Activated naive CD8-positive, alpha-beta T cell (primary cell): ENCODE results near the gene TACSTD2.
"Not testable (repeated sequence)": the region's sequence is repeated elsewhere in the genome, so short reads cannot be mapped to it uniquely, and the experiment has no call there.

Experiments used
- H3K27ac Mint-ChIP-seq: one replicate; pipeline ENCODE4 v1.8.0; 2021; ENCODE audit warnings: mixed read lengths
- H3K27me3 Mint-ChIP-seq: one replicate; pipeline ENCODE4 v1.8.0; 2021; ENCODE audit warnings: mixed read lengths
- H3K36me3 Mint-ChIP-seq: one replicate; pipeline ENCODE4 v1.8.0; 2021; ENCODE audit warnings: mixed read lengths
- H3K4me1 Mint-ChIP-seq: one replicate; pipeline ENCODE4 v1.8.0; 2021; ENCODE audit warnings: low read depth, mixed read lengths
- H3K4me3 Mint-ChIP-seq: one replicate; pipeline ENCODE4 v1.8.0; 2021; ENCODE audit warnings: mild to moderate bottlenecking, mixed read lengths
- H3K9me3 Mint-ChIP-seq: one replicate; pipeline ENCODE4 v1.8.0; 2021; ENCODE audit warnings: low read depth, mixed read lengths

The TACSTD2 gene

GRCh38 chr1:58580186-58580585, 3.1 kb upstream of the TACSTD2 start:
- Mint-ChIP-seq H3K9me3 (no peaks in the 10 kb centered on the region), H3K4me1 (peaks cover 22% of the 10 kb centered on the region), H3K27me3 (peaks cover 34% of the 10 kb centered on the region), H3K36me3 (peaks cover 3% of the 10 kb centered on the region), H3K27ac (no peak overlapping the region), H3K4me3 (no peak overlapping the region)

DNA sequence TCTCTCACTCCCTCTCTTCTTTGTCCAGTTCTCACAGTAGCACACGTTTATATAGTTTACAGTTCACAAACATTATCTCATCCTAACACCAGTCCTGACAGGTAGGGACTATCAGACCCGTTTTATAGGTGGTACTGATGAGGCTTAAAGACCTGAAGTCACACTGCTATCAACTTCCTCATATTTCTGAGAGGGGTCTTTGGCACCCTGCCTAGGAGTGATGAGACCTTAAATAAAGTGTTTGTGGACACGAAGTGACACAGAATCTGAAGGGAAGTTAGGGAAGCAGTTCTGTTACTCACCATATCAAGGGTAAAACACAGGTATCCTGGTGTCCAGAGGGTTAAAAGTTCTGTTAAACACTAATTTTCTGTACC, 590 bp upstream of the TACSTD2 start:
- peaks cover 30% of the 10 kb centered on the region for H3K4me1 Mint-ChIP-seq
- no peaks in the 10 kb centered on the region for H3K9me3 Mint-ChIP-seq
- H3K4me3 Mint-ChIP-seq = peak overlapping the region; percentile 70
- peaks cover 3% of the 10 kb centered on the region for H3K36me3 Mint-ChIP-seq
- no peak overlapping the region for H3K27ac Mint-ChIP-seq
- peaks cover 42% of the 10 kb centered on the region for H3K27me3 Mint-ChIP-seq

DNA sequence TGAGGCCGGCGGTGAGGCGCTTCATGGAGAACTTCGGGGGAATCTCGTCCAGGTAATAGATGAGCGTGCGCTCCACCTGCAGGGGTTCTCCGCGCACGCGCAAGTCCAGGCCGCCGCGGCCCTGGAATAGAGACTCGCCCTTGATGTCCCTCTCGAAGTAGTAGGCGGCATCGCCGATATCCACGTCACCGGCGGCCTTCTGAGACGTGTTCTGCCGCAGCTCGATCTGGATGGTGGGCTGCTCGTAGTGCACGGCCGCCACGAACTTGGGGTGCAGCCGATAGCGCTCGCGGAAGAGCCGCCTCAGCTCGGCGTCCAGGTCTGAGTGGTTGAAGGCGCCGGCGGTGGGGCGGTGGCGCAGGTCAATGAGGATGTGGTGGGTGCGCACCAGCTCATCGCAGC, 726 bp downstream of the TACSTD2 start:
- Mint-ChIP-seq H3K27ac (no peak overlapping the region), H3K36me3 (peaks cover 3% of the 10 kb centered on the region), H3K27me3 (peaks cover 44% of the 10 kb centered on the region), H3K4me1 (peaks cover 30% of the 10 kb centered on the region), H3K4me3 (peak overlapping the region; percentile 78), H3K9me3 (no peaks in the 10 kb centered on the region)

DNA sequence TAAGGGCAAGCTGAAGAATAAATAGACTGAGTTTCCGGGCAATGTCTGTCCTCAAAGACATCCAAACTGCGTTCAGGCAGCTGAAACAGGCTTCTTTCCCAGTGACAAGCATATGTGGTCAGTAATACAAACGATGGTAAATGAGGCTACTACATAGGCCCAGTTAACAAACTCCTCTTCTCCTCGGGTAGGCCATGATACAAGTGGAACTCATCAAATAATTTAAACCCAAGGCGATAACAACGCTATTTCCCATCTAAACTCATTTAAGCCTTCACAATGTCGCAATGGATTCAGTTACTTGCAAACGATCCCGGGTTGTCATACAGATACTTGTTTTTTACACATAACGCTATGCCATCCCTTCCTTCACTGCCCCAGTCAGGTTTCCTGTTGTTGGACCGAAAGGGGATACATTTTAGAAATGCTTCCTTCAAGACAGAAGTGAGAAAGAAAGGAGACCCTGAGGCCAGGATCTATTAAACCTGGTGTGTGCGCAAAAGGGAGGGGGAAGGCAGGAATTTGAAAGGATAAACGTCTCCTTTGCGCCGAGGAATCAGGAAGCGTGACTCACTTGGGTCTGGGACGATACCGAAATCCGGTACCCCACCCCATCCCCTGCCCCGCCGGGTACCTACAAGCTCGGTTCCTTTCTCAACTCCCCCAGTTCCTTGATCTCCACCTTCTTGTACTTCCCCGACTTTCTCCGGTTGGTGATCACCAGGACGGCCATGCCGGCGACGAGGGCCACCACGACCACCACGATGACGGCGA, 1.3 kb downstream of the TACSTD2 start:
- H3K4me1 Mint-ChIP-seq = peaks cover 30% of the 10 kb centered on the region
- H3K9me3 Mint-ChIP-seq = no peaks in the 10 kb centered on the region
- peaks cover 3% of the 10 kb centered on the region for H3K36me3 Mint-ChIP-seq
- peak overlapping the region; percentile 78 for H3K4me3 Mint-ChIP-seq
- no peak overlapping the region for H3K27ac Mint-ChIP-seq
- H3K27me3 Mint-ChIP-seq = peaks cover 42% of the 10 kb centered on the region

DNA sequence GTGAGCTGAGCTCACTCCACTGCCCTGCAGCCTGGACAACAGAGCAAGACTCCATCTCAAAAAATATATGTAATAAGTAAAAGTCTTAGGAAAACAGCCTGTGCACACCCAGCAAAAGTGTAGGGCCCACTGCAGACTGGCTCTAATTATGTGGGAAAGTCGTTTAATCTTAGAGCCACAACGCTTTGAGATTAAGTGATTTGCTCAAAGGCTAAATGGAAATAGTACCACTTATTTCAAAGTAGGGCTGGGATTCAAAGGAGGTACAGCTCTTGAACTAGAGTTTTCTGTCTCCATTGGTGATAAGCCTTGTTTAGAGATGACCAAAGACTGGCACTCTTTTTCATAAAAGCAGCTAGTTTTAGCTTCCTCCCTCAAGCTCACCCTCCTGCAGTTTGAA, 2.2 kb downstream of the TACSTD2 start:
- H3K4me3 Mint-ChIP-seq = no peak overlapping the region
- H3K27me3 Mint-ChIP-seq = peaks cover 49% of the 10 kb centered on the region
- H3K36me3 Mint-ChIP-seq = peaks cover 3% of the 10 kb centered on the region
- H3K4me1 Mint-ChIP-seq = peaks cover 30% of the 10 kb centered on the region
- no peak overlapping the region for H3K27ac Mint-ChIP-seq
- H3K9me3 Mint-ChIP-seq = no peaks in the 10 kb centered on the region

- peak overlapping the region; percentile 15 for H3K4me3 Mint-ChIP-seq
- peaks cover 46% of the 10 kb centered on the region for H3K27me3 Mint-ChIP-seq
- H3K4me1 Mint-ChIP-seq = peaks cover 30% of the 10 kb centered on the region
- no peaks in the 10 kb centered on the region for H3K9me3 Mint-ChIP-seq
- no peak overlapping the region for H3K27ac Mint-ChIP-seq
- peaks cover 3% of the 10 kb centered on the region for H3K36me3 Mint-ChIP-seq
Measured at GRCh38 chr1:58573705-58574591, 3.1 kb downstream of the TACSTD2 start.

DNA sequence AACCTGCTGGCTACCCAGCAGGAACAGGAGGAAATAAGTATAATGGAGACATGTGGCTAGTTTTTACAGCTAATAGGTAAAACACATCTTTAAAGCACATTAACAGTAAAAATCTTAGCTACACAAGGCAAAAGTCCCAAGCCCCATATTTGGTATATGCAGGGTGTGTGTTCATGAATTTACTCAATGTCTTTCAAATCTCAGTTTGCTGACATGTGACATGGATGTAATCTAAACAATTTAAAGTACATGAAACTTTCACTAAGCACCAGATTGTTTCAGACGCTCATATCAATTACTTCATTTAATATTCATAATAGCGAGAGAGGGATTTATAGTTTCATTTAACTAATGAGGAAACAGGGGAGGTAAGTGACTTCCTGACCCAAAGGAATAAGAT, 3.9 kb downstream of the TACSTD2 start:
- Mint-ChIP-seq H3K27me3 (peaks cover 45% of the 10 kb centered on the region), H3K27ac (no peak overlapping the region), H3K4me1 (peaks cover 28% of the 10 kb centered on the region), H3K4me3 (no peak overlapping the region), H3K9me3 (no peaks in the 10 kb centered on the region), H3K36me3 (peaks cover 3% of the 10 kb centered on the region)

- peaks cover 3% of the 10 kb centered on the region for H3K36me3 Mint-ChIP-seq
- H3K4me1 Mint-ChIP-seq = peaks cover 24% of the 10 kb centered on the region
- peaks cover 41% of the 10 kb centered on the region for H3K27me3 Mint-ChIP-seq
- H3K27ac Mint-ChIP-seq = no peak overlapping the region
- no peak overlapping the region for H3K4me3 Mint-ChIP-seq
- H3K9me3 Mint-ChIP-seq = no peaks in the 10 kb centered on the region
Measured at GRCh38 chr1:58572690-58573089, 4.4 kb downstream of the TACSTD2 start.

- H3K4me1 Mint-ChIP-seq = peaks cover 22% of the 10 kb centered on the region
- no peaks in the 10 kb centered on the region for H3K9me3 Mint-ChIP-seq
- peaks cover 3% of the 10 kb centered on the region for H3K36me3 Mint-ChIP-seq
- peaks cover 38% of the 10 kb centered on the region for H3K27me3 Mint-ChIP-seq
- no peak overlapping the region for H3K4me3 Mint-ChIP-seq
- H3K27ac Mint-ChIP-seq = no peak overlapping the region
Measured at GRCh38 chr1:58571616-58572015, 5.4 kb downstream of the TACSTD2 start.

DNA sequence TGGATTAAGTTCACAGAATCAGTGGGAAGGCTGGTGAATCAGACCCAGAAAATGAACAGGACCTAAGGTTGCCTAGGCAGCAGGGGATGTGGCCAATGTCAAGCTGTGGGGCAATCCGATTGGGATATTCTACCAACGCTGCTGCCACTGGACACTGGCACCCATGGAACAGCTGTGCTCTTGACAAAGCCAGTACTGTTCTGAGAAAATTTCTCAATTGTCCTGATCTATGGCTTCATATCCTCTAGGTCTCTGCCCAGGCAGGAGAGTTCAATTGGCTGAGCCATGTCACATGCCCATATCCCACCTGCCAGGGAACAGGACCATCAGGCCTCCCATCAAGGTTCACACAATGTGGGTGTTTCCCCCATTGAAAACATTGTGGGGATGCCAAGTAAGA, 6.2 kb downstream of the TACSTD2 start:
- Mint-ChIP-seq H3K27ac (no peak overlapping the region), H3K9me3 (no peaks in the 10 kb centered on the region), H3K4me3 (no peak overlapping the region), H3K27me3 (peaks cover 35% of the 10 kb centered on the region), H3K36me3 (peaks cover 3% of the 10 kb centered on the region), H3K4me1 (peaks cover 16% of the 10 kb centered on the region)

- Mint-ChIP-seq H3K9me3 (no peaks in the 10 kb centered on the region), H3K27me3 (peaks cover 34% of the 10 kb centered on the region), H3K36me3 (no peaks in the 10 kb centered on the region), H3K27ac (no peak overlapping the region), H3K4me1 (peaks cover 12% of the 10 kb centered on the region), H3K4me3 (no peak overlapping the region)
Measured at GRCh38 chr1:58570094-58570493, 7.0 kb downstream of the TACSTD2 start.

DNA sequence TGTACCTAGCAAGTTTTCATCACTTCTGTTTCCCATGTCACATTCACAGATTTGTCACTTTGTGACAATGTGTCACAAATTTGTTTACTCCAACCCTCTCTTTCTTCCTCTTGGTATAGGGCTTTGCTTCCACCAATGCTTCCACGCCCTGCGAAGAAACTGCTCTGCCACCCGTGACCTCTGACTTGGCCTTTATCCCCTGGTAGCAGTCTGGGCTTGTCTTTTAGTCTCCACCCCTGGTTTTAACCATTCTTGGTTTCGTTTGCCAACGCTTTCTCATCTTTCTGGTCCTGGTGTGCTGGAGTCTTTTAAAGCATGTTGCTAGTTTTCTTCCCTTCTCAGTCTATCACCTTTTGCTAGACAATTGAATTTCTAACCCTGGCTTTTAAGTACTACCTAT, 8.1 kb downstream of the TACSTD2 start:
- no peaks in the 10 kb centered on the region for H3K36me3 Mint-ChIP-seq
- no peak overlapping the region for H3K27ac Mint-ChIP-seq
- no peaks in the 10 kb centered on the region for H3K9me3 Mint-ChIP-seq
- peaks cover 8% of the 10 kb centered on the region for H3K4me1 Mint-ChIP-seq
- no peak overlapping the region for H3K4me3 Mint-ChIP-seq
- H3K27me3 Mint-ChIP-seq = peaks cover 30% of the 10 kb centered on the region

- Mint-ChIP-seq H3K4me1 (peaks cover 3% of the 10 kb centered on the region), H3K27me3 (peaks cover 29% of the 10 kb centered on the region), H3K4me3 (no peak overlapping the region), H3K27ac (no peak overlapping the region), H3K9me3 (no peaks in the 10 kb centered on the region), H3K36me3 (no peaks in the 10 kb centered on the region)
Measured at GRCh38 chr1:58568271-58568860, 8.7 kb downstream of the TACSTD2 start.

DNA sequence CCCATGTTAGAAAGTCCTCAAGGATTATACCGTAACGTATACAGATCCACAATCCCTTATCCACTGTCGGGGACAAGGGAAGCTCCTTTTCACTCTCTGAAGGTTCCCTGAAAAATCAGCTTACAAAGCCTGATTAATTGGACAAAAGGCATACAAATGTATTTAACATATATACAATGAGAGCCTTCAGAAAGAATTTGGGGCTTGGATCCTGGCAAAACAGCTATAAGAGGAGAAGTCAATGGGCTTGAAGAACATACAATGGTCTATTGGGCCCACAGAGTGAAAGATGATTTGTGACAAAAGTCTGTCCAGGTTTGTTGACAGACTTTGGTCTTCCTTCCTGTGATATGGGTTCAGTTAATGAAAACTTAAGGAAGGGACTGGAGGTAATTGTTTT, 10.7 kb downstream of the TACSTD2 start:
- Mint-ChIP-seq H3K4me1 (no peaks in the 10 kb centered on the region), H3K4me3 (no peak overlapping the region), H3K36me3 (no peaks in the 10 kb centered on the region), H3K27ac (no peak overlapping the region), H3K9me3 (no peaks in the 10 kb centered on the region), H3K27me3 (peaks cover 30% of the 10 kb centered on the region)

- not testable (repeated sequence) for H3K36me3 Mint-ChIP-seq, H3K4me1 Mint-ChIP-seq, H3K4me3 Mint-ChIP-seq, H3K9me3 Mint-ChIP-seq, H3K27ac Mint-ChIP-seq
- peaks cover 25% of the 10 kb centered on the region for H3K27me3 Mint-ChIP-seq
Measured at GRCh38 chr1:58563715-58564114, 13.3 kb downstream of the TACSTD2 start.
